ENCODE results near the gene AHI1. TPM values are rescaled to one million over a fixed set of nuclear protein-coding genes. Genes with fewer than 3 reads are reported as not detected.
"Not testable (repeated sequence)": the region's sequence is repeated elsewhere in the genome, so short reads cannot be mapped to it uniquely, and the experiment has no call there.

Gene AHI1
- polyA plus RNA-seq, 1 donor (not counting 4 experiments of a cell fraction or from before 2014, with no cell fraction given): 7.0 TPM

DNA sequence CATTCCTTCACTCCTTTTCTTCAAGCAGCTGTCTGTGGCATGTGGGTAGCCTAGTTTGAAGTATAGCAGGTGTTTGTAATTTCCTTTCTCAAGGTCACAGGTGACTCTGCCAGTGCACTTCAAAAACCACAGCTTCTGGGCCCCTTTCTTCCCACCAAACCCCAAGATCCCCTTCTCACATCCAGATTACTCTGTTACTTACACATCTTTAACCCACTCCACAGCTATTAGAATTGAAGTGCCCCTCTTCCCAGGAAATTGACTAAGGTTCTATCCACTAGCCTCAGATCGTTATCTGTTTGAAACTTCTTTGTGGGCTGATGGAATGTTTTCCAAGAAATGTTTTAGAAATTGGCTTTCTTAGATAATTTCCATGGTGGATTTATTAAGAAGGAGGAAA is 150.8 kb downstream of the AHI1 start:
- H3K4me2 ChIP-seq (ENCODE audit: control insufficient read depth, extremely low read depth, insufficient read depth, low read depth, low read length): no peak overlapping the region
- H3K36me3 ChIP-seq (ENCODE audit: control insufficient read depth in 2 of 2, extremely low read depth in 1 of 2, insufficient read depth in 2 of 2, low read length in 2 of 2): no peaks in the 10 kb centered on the region
- no peaks in the 10 kb centered on the region for H4K20me1 ChIP-seq (ENCODE audit: control insufficient read depth, extremely low read depth, insufficient read depth, low read length)
- H3K9me3 ChIP-seq (ENCODE audit: control insufficient read depth, low read depth, low read length): no peaks in the 10 kb centered on the region
- no peaks in the 10 kb centered on the region for H3K9me1 ChIP-seq (ENCODE audit: control insufficient read depth, extremely low read depth, insufficient read depth, low read length)
- no peak overlapping the region for H3K27ac ChIP-seq (ENCODE audit: control insufficient read depth, insufficient read depth, low read length)
- TF ChIP-seq EZH2 (IDR thresholded peaks at IDR 0.05; ENCODE audit: low read length): no peak
- TF ChIP-seq, protein P1, sequence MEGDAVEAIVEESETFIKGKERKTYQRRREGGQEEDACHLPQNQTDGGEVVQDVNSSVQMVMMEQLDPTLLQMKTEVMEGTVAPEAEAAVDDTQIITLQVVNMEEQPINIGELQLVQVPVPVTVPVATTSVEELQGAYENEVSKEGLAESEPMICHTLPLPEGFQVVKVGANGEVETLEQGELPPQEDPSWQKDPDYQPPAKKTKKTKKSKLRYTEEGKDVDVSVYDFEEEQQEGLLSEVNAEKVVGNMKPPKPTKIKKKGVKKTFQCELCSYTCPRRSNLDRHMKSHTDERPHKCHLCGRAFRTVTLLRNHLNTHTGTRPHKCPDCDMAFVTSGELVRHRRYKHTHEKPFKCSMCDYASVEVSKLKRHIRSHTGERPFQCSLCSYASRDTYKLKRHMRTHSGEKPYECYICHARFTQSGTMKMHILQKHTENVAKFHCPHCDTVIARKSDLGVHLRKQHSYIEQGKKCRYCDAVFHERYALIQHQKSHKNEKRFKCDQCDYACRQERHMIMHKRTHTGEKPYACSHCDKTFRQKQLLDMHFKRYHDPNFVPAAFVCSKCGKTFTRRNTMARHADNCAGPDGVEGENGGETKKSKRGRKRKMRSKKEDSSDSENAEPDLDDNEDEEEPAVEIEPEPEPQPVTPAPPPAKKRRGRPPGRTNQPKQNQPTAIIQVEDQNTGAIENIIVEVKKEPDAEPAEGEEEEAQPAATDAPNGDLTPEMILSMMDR (optimal IDR thresholded peaks at IDR 0.05 in 1 of 3, IDR thresholded peaks at IDR 0.05 in 1 of 3, conservative IDR thresholded peaks at IDR 0.05 in 1 of 3; ENCODE audit: extremely low read depth in 1 of 3, insufficient read depth in 2 of 3, low read length in 3 of 3): no peak
- no peak overlapping the region for H3K4me3 ChIP-seq (ENCODE audit: control insufficient read depth in 2 of 3, extremely low read depth in 1 of 3, insufficient read depth in 2 of 3, low read depth in 1 of 3, low read length in 3 of 3)
- no peak for DNase-seq (ENCODE audit: low read depth, low spot score)
- H3K4me1 ChIP-seq (ENCODE audit: control insufficient read depth, extremely low read depth, insufficient read depth, low read length): no peaks in the 10 kb centered on the region
- no peak overlapping the region for H2AFZ ChIP-seq (ENCODE audit: control insufficient read depth, low read length)
- no peak overlapping the region for H3K9ac ChIP-seq (ENCODE audit: control insufficient read depth, extremely low read depth, insufficient read depth, low read length)
- H3K79me2 ChIP-seq (ENCODE audit: control insufficient read depth, insufficient read depth, low read length): no peaks in the 10 kb centered on the region
- no peaks in the 10 kb centered on the region for H3K27me3 ChIP-seq (ENCODE audit: control insufficient read depth, extremely low read depth, insufficient read depth, low read length)
- no peak for FAIRE-seq
- dilution Hi-C loops (cut with MboI; ENCODE audit: extremely low pct_ligation_motif_present, low sequenced_read_pairs): no loop called here

DNA sequence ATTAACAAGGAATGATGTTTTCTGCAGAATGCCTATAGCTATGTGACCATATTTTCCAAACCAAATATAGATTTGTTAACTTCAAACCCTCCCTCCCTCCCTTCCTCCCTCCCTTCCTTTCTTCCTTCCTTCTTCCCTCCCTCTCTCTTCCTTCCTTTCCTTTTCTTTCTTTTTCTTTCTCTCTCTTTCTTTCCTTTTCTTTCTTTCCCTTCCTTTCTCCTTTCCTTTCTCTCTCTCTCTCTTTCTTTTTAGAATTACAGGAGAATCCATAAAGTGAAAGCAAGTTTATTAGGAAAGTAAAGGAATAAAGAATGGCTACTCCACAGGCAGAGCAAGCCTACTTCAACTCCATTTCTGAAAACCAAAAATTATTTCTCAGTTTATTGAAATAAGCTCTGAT is 153.0 kb downstream of the AHI1 start:
- Histone ChIP-seq H4K20me1 (ENCODE audit: control insufficient read depth, extremely low read depth, insufficient read depth, low read length) (no peaks in the 10 kb centered on the region), H3K4me2 (ENCODE audit: control insufficient read depth, extremely low read depth, insufficient read depth, low read depth, low read length) (no peak overlapping the region), H3K27me3 (ENCODE audit: control insufficient read depth, extremely low read depth, insufficient read depth, low read length) (no peaks in the 10 kb centered on the region), H3K9ac (ENCODE audit: control insufficient read depth, extremely low read depth, insufficient read depth, low read length) (no peak overlapping the region), H3K4me3 (ENCODE audit: control insufficient read depth in 2 of 3, extremely low read depth in 1 of 3, insufficient read depth in 2 of 3, low read depth in 1 of 3, low read length in 3 of 3) (no peak overlapping the region), H3K79me2 (ENCODE audit: control insufficient read depth, insufficient read depth, low read length) (no peaks in the 10 kb centered on the region), H3K9me1 (ENCODE audit: control insufficient read depth, extremely low read depth, insufficient read depth, low read length) (no peaks in the 10 kb centered on the region), H3K27ac (ENCODE audit: control insufficient read depth, insufficient read depth, low read length) (no peak overlapping the region), H3K4me1 (ENCODE audit: control insufficient read depth, extremely low read depth, insufficient read depth, low read length) (no peaks in the 10 kb centered on the region), H2AFZ (ENCODE audit: control insufficient read depth, low read length) (no peak overlapping the region), H3K36me3 (ENCODE audit: control insufficient read depth in 2 of 2, extremely low read depth in 1 of 2, insufficient read depth in 2 of 2, low read length in 2 of 2) (no peaks in the 10 kb centered on the region), H3K9me3 (ENCODE audit: control insufficient read depth, low read depth, low read length) (no peaks in the 10 kb centered on the region)
- TF ChIP-seq, protein P1 (optimal IDR thresholded peaks at IDR 0.05 in 1 of 3, IDR thresholded peaks at IDR 0.05 in 1 of 3, conservative IDR thresholded peaks at IDR 0.05 in 1 of 3; ENCODE audit: extremely low read depth in 1 of 3, insufficient read depth in 2 of 3, low read length in 3 of 3): no peak
- no peak for TF ChIP-seq EZH2 (IDR thresholded peaks at IDR 0.05; ENCODE audit: low read length)
- no peak for DNase-seq (ENCODE audit: low read depth, low spot score)
- dilution Hi-C loops (cut with MboI; ENCODE audit: extremely low pct_ligation_motif_present, low sequenced_read_pairs): no loop called here
- no peak for FAIRE-seq

DNA sequence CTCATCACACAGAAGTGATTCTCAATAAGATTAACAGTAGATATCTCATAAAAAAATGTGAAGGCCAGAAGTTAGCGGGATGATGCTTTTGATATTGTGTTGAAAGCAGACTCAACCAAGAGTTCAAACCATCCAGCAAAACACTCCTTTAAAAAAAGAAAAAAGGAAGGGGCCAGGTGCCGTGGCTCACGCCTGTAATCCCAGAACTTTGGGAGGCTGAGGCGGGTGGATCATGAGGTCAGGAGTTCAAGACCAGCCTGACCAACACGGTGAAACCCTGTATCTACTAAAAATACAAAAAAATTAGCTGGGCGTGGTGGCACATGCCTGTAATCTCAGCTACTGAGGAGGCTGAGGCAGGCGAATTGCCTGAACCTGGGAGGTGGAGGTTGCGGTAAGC is 157.6 kb downstream of the AHI1 start:
- dilution Hi-C loops (cut with MboI; ENCODE audit: extremely low pct_ligation_motif_present, low sequenced_read_pairs); H3K36me3 ChIP-seq (ENCODE audit: control insufficient read depth in 2 of 2, extremely low read depth in 1 of 2, insufficient read depth in 2 of 2, low read length in 2 of 2); H3K27ac ChIP-seq (ENCODE audit: control insufficient read depth, insufficient read depth, low read length); H3K9me3 ChIP-seq (ENCODE audit: control insufficient read depth, low read depth, low read length); H2AFZ ChIP-seq (ENCODE audit: control insufficient read depth, low read length); H3K4me2 ChIP-seq (ENCODE audit: control insufficient read depth, extremely low read depth, insufficient read depth, low read depth, low read length); H3K4me3 ChIP-seq (ENCODE audit: control insufficient read depth in 2 of 3, extremely low read depth in 1 of 3, insufficient read depth in 2 of 3, low read depth in 1 of 3, low read length in 3 of 3); FAIRE-seq; H3K79me2 ChIP-seq (ENCODE audit: control insufficient read depth, insufficient read depth, low read length); H3K9ac ChIP-seq (ENCODE audit: control insufficient read depth, extremely low read depth, insufficient read depth, low read length); H3K27me3 ChIP-seq (ENCODE audit: control insufficient read depth, extremely low read depth, insufficient read depth, low read length); H3K9me1 ChIP-seq (ENCODE audit: control insufficient read depth, extremely low read depth, insufficient read depth, low read length); H3K4me1 ChIP-seq (ENCODE audit: control insufficient read depth, extremely low read depth, insufficient read depth, low read length); DNase-seq (ENCODE audit: low read depth, low spot score); H4K20me1 ChIP-seq (ENCODE audit: control insufficient read depth, extremely low read depth, insufficient read depth, low read length): not testable (repeated sequence)

All from keratinocyte (primary cell).